Erythroblast (primary cell): ENCODE results near the gene SHISA6.

Experiments used
- GATA1 ChIP-seq: IDR thresholded peaks from 2 replicates; pipeline ENCODE4 v1.6.1; 2011; ENCODE audit warnings: low read depth, mild to moderate bottlenecking, control low read depth, low read length, moderate library complexity
- POLR2A ChIP-seq: IDR thresholded peaks from 2 replicates; pipeline ENCODE4 v1.6.1; 2011; ENCODE audit warnings: mild to moderate bottlenecking, low read length

DNA sequence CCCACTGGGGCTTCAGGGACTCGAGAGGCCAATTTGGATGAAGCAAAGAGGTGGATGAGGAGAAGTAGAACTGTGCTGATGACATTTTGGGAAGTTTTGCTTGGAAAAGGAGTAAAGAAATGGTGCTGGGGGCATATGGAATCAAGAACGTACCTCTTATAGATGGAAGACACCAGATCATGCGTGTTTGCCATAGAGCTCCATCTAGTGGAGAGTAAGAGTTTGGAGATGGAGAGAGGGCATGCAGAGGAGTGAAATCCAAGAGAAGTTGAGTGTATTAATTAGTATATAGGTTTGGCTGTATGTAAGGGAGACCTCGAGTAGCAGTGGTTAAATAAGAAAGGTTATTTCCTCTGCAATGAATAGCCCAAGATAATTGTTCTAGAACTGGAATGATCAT, 56.0 kb downstream of the SHISA6 start:
- TF ChIP-seq POLR2A (no peak), GATA1 (no peak)
